Endothelial cell of umbilical vein (primary cell): Measurements from ENCODE around the gene TRIM2.

Experiments
- CTCF ChIP-seq, 2 donors: IDR thresholded peaks; 1 replicate in 1 of 2; 2 replicates in 1 of 2; pipeline ENCODE4 v1.5.1; 2011; ENCODE audit warnings: low read length in 2 of 2, mild to moderate bottlenecking in 2 of 2, moderate library complexity in 2 of 2, control low read depth in 1 of 2, inconsistent platforms in 1 of 2, low read depth in 1 of 2; ENCODE audit not compliant: insufficient read depth in 1 of 2; ENCODE audit errors: extremely low read depth in 1 of 2
- POLR2AphosphoS5 ChIP-seq: IDR thresholded peaks from 2 replicates; pipeline ENCODE4 v1.6.1; 2012; ENCODE audit warnings: low read depth, mild to moderate bottlenecking, control low read depth, low read length, moderate library complexity; ENCODE audit not compliant: insufficient read depth

DNA sequence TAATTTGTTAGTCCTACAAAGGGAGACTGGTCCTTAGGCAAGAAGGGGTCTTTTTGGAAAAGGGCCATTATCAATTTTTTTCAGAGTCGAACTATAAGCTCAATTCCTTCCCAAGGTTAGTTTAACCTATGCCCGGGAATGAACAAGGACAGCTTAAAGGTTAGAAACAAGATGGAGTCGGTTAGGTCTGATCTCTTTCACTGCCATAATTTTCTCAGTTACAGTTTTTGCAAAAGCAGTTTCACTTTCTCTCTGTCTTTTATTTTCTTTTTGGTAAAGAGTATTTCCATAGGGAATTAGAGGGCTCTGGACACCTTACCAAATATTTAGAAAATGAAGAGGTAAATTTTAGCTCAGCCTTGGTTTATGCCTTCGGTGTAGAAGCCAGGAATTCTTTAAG is 64.1 kb downstream of the TRIM2 start:
- TF ChIP-seq CTCF (IDR thresholded peaks at IDR 0.05; ENCODE audit: extremely low read depth in 1 of 2, insufficient read depth in 1 of 2, low read depth in 1 of 2, low read length in 2 of 2) = no peak
- no peak for TF ChIP-seq POLR2AphosphoS5
